Dermis microvascular lymphatic vessel endothelial cell (primary cell): ENCODE results near the gene HAUS8. TPM values are rescaled to one million over a fixed set of nuclear protein-coding genes. Genes with fewer than 3 reads are reported as not detected.
"Not testable (repeated sequence)": the region's sequence is repeated elsewhere in the genome, so short reads cannot be mapped to it uniquely, and the experiment has no call there.

Experiments
- DNase-seq, 2 donors: peaks; one replicate each; pipeline versions ENCODE4 v3.0.0 to v3.0.0-alpha.2; 2010; ENCODE audit warnings: low read depth in 2 of 2
- total RNA-seq: library from RNA; depleted of rRNA; stranded (reverse); fragments of >200 nt; gene quantifications from 2 replicates; pipeline ENCODE4 v1.2.1, GENCODE V29; 2014

The HAUS8 gene
- total RNA-seq, 1 donor from 2014 or later: 4.4 TPM

DNA sequence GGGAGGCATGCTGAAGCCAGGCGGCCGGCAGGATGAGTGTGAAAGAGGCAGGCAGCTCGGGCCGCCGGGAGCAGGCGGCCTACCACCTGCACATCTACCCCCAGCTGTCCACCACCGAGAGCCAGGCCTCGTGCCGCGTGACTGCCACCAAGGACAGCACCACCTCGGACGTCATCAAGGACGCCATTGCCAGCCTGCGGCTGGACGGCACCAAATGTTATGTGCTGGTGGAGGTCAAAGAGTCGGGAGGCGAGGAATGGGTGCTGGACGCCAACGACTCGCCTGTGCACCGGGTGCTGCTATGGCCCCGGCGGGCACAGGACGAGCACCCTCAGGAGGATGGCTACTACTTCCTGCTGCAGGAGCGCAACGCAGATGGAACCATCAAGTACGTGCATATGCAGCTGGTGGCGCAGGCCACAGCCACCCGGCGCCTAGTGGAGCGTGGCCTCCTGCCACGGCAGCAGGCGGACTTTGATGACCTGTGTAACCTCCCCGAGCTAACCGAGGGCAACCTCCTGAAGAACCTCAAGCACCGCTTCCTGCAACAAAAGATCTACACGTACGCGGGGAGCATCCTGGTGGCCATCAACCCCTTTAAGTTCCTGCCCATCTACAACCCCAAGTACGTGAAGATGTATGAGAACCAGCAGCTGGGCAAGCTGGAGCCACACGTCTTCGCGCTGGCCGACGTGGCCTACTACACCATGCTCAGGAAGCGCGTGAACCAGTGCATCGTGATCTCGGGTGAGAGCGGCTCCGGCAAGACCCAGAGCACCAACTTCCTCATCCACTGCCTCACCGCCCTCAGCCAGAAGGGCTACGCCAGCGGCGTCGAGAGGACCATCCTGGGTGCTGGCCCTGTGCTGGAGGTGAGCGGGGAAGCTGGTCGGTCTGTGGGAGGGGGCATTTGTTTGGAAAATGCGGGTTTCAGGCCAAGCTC, 26.7 kb upstream of the HAUS8 start:
- no peak for DNase-seq

DNA sequence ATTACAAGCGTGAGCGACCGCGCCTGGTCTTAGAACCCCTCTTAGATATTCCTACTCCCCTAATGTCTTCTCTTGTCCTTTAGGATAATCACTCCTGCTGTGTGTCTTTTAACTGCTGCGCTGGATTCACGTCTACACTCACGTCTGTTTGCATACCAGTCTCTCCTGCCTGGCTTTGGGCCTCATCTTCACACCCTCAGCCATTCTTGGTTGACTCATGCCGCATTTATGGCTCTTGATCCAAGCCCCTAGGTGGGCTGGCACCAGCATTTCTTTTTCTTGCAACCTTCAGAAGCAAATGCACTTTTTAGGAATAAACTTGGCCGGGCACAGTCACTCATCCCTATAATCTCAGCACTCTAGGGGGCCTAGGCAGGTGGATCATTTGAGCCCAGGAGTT, 23.1 kb upstream of the HAUS8 start:
- DNase-seq: no peak

DNA sequence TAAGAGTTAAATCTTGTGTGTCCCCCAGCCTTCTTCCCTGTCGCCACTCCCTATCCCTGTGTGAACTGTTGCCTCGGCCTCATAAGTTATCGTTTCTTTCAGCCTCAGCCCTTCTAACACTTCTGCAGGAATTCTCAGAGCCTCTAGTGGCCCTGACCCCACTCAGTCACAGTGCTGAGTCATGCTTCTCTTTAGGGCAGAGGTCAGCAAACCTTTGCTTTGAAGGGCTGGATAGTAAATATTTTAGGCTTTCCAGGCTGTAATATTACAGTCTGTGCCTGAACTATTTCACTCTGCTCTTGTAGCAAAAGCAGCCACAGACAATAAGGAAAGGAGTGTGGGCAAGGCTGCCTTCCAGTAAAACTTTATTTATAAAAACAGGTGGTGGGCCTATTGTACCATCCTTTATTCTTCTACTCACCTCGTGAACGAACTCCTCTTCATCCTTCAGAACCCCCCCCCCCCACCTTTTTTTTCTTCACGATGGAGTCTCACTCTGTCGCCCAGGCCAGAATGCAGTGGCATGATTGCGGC, 22.4 kb upstream of the HAUS8 start:
- peak in 1 of 2 donors; percentile 78 for DNase-seq

DNA sequence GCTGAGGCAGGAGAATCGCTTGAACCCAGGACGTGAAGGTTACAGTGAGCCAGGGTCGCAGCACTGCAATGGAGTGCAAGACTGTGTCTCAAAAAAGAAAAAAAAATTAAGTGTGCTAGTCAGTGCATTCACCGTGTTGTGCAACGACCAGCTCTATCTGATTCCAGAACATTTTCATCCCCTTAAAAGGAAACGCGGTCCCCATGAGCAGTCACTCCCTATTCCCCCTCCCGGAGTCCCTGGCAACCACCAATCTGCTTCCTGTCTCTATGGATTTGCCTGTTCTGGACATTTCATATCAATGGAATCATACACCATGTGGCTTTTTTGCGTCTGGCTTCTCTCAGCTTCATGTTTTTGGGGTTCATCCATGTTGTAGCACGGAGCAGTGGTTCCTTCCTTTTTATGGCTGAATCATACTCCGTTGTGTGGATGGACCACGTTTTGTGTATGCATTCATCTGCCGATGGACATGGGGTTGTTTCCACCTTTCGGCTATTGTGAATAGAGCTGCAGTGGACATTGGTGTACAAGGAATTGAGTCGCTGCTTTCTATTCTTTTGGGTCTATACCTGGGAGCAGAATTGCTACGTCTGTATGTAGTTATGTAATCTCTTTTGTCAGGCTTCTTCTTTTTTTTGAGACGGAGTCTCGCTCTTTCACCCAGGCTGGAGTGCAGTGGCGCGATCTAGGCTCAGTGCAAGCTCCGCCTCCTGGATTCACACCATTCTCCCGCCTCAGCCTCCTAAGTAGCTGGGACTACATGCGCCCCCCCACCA, 20.1 kb upstream of the HAUS8 start:
- no peak for DNase-seq

DNA sequence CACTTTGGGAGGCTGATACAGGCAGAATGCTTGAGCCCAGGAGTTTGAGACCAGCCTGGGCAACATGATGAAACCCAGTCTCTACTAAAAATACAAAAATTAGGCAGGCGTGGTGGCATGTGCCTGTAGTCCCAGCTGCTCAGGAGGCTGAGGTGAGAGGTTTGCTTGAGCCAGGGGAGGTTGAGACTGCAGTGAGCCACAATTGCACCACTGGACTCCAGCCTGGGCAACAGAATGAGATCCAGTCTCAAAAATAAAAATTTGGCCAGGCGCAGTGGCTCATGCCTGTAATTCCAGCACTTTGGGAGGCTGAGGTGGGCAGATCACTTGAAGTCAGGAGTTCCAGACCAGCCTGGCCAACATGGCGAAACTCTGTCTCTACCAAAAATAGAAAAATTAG, 19.4 kb upstream of the HAUS8 start:
- DNase-seq: not testable (repeated sequence)

DNA sequence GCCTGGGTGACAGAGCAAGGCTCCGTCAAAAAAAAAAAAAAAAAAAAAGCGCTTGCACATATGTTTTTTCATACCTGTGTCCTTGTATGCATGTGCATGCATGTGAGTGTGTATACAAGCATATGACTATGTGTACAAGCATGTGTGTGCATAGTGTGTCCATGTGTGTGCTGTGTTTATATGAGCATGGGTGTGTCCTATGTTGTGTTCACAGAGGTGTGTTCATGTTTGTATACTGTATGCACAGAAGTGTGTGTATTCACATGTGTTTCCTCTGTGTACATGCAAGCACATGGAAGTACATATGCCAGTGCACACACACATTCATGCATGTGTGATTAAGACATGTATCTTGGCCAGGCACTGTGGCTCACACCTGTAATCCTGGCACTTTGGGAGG, 17.4 kb upstream of the HAUS8 start:
- DNase-seq: no peak

DNA sequence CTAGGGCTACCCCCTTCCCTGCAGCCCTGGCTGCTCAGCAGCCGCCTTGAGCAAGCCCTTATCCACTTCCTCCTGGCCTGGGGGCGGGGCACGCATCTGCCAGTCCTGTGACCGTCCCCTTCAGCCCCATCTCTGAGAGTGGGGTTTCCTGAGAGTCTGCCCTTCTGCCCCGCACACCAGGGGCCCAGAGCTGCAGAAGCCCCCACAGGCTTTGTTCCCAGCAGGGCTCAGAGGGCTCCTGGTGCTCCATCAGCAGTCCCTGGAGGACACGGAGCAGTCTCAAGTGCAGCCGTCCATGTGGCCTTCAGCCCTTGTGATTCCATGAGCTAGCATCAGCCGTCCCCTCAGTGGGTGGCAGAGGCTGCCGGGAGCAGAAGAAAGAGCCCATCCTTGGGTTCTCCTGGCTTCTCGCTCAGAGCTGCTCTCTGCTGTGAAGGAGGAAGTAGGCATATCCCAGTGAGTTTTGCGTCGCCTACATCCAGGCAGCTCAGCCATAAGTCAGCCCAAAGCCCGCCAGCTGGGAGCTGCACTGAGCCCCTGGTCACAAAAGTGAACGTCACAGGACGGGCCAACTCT, 16.6 kb upstream of the HAUS8 start:
- no peak for DNase-seq

DNA sequence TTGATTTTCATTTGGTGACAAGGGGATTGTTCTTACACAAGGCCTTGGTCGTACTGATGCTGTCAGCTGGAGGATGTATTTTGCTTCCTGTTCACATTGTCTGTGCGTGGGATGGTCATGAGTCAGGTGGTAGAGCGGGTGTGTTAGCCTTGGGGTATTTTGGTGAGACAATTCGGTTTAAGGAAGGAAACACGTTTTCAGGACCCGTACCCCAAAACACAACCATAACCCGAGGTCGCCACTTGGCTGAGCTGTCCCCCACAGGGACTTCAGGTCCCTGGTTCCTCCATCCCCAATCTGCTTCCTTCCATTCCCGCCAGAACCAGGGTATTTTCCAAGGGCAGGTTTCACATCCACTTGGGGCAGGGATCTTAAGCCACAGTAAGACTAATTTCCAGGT, 15.3 kb upstream of the HAUS8 start:
- DNase-seq: peak in 1 of 2 donors; percentile 68

DNA sequence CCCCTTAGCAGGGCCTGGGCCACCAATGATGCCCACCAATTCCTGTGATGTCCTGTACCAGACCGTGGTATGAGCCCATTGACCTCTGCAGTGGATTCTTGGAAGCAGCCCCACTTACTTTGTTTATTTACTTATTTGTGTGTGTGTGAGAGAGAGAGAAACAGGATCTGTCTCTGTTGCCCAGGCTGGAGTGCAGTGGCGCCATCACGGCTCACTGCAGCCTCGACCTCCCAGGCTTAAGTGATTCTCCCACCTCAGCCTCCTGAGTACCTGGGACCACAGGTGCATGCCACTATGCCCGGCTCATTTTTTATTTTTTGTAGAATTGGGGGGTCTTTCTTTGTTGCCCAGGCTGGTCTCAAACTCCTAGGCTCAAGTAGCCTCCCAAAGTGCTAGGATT, 13.3 kb upstream of the HAUS8 start:
- DNase-seq: no peak

DNA sequence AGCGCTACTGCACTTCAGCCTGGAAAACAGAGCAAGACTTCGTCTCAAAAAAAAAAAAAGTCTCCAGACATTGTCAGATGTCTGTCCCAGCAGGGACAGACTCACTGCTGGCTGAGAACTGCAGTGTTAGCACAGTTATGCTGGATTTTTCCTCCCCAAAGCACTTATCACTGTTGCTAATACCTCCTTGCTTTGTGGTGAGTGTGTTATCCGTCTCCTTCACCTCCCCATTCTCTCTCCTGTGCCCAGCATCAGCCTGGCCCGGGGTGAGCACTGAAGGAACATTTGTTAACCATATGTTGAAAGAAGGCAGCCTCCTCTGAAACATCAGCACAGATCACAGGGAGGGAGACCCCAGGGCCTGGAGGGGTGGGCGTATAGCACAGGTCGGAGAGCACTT, 11.6 kb upstream of the HAUS8 start:
- DNase-seq: no peak

DNA sequence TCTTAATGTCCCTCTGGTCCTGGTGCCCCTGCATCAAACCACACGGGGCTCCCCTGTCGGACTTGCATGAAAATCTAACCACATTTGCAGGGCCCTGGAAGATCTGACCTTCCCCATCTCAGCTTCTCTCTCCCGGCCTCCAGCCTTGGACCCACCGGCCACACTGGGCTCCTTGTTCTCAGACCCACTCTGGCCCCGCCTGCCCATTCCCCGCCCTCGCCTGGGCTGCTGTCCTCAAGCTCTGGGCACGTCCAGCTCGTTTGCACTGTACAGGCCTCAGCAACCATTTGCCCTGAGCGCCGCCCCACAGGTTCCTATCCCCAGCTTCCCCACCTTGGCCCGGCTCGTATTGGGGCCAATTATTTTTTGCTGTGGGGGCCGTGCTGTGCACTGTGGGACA, 10.9 kb upstream of the HAUS8 start:
- DNase-seq: no peak

DNA sequence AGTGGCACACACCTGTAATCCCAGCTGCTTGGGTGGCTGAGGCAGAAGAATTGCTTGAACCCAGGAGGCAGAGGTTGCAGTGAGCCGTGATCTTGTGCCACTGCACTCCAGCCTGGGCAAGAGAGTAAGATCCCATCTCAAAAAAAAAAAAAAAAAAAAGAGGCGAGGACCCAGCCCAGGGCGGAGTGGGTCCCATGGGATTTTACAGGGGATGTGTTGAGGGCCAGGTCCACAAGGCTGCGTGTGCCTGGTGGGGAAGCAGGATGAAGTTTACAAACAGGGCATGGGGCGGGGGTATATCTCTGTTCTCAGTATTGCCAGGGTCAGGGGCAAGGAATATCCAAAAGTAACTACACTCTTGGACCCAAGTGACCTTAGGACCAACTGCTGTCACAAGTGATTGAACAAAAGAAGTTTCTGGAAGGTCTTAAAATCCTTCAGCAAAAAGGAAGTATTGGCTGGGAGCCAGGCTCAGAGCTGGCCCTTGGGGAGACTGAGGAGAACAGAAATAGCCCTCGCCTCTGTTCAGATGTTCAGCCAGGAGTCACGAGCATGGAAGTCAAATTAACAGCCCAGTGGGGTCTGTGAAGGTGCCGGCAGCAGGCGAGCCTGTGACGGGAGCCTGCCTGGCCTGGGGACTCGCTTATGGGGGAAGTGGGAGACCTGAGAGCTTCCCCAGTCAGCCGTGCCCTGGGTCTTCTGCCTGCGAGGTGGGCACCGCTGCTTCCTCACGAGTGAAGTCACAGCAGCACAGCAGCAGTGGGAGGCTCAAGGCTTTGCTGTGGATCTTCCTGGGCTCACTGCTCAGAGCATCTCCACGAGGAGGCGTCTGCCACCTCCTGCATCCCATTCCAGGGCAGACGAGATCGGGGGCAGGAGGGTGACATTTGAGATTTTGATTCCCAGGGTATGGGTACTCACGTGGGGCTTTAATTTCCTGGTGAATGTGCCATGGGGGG, 6.7 kb upstream of the HAUS8 start:
- no peak for DNase-seq

DNA sequence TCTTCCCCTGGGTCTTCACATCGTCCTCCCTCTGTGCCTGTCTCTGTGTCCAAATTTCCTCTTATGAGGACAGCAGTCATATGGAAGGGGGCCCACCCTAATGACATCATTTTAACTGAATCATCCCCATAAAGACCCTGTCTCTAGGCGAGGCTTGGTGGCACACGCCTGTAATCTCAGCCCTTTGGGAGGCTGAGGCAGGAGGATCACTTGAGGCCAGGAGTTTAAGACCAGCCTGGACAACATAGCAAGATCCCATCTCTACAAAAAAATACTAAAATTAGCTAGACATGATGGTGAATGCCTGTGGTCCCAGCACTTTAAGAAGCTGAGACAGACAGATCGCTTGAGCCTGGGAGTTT, 5.2 kb upstream of the HAUS8 start:
- no peak for DNase-seq

DNA sequence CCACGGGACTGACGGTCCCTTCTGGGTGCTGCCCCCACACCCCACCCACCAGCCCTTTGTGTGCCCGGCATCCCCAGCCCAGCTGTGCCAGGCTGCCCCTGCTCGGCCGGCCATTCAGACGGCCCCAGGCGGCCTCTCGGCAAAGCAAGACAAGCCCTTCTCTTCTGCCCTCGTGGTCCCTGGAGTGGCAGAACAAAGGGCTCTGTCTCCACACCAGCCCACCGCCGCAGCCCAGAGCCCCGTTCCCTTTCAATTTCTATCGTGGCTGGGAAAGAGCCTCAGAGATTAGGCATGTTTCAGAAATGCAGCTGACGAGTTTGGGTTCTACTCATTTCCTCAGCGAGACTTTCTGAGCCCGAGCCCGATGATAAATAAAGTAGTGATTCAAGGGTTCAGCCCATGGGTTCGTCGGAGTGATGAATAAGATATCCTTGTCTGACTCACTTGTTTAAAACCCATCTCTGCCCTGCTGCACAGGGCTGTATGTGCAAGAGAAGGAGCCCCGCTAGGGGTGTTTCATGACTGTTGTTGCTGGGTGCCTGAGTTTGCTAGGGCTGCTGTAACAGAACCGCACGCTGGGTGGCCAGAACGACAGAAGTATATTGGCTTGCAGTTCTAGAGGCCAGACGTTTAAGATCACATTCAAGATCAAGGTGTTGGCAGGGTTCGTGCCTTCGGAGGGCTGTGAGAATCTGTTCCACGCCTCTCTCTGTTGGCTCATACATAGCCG, 4.6 kb upstream of the HAUS8 start:
- DNase-seq: peak in 1 of 2 donors; percentile 91

DNA sequence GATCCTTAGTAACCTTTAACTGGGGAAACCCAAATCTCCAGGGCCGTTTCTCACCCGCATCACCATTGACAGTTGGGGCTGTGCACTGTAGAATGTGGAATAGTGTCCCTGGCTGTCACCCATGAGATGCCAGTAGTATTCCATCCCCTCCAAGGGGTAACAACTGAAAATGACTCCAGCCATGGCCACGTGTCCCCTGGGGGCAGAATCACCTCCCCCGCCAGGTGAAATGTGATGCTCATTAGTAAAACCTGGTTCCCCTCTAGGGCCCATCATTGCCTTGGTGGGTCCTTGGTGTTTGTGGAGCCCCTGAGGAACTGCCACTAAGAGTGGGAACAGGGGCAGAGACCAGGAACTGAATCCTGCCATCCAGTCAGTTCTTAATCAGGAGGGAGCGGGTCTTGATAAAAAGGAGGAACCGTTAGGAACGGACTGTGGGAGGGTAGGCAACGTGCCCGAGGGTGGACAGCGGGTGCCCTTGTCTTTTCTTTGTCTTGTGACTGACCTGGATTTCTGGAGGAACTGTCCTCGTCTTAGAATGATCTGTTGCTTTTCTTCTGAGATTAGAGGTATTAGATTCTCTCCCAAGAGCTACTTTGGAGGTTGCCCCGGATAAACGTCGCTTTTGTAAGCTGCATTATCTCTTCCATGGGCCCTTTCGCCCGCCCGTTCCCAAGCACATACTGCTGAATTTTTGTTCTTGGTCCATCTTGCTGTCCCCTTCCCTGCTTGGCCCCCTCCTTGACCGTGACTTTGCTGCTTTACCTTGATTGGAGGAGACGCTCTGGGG, 3.9 kb upstream of the HAUS8 start:
- DNase-seq: no peak

DNA sequence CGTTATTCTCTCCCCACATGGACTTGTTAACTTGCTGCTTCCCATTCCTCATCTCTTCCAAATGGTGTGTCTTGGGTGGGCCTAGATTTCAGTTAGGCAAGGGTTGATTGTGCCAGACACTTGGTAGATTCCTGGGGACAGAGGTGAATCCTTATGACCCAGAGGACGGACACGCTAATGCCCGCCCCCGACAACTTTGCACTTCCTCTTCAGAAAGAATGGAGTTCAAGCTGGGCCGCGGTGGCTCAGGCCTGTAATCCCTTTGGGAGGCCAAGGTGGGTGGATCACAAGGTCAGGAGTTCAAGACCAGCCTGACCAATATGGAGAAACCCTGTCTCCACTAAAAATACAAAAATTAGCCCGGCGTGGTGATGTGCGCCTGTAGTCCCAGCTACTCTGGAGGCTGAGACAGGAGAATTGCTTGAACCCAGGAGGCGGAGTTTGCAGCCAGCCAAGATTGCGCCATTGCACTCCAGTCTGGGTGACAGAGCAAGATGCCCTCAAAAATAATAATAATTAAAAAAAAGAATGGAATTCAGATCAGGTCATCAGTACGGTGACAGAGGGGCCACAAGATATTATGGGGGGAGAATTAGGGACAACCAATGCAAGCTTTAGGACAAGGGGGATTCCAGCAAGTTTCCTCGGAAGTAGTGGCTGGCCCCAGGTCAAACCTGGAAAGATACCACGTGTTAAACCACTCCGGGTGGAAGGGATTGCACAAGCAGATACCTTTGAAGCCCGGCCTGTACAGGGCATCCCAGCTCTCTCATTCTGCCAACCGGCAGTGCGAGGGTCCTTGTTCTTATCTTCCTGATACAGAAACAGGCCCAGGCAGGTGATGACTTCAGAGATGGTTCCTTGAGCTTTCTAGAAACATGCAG, 3.0 kb upstream of the HAUS8 start:
- DNase-seq: no peak

DNA sequence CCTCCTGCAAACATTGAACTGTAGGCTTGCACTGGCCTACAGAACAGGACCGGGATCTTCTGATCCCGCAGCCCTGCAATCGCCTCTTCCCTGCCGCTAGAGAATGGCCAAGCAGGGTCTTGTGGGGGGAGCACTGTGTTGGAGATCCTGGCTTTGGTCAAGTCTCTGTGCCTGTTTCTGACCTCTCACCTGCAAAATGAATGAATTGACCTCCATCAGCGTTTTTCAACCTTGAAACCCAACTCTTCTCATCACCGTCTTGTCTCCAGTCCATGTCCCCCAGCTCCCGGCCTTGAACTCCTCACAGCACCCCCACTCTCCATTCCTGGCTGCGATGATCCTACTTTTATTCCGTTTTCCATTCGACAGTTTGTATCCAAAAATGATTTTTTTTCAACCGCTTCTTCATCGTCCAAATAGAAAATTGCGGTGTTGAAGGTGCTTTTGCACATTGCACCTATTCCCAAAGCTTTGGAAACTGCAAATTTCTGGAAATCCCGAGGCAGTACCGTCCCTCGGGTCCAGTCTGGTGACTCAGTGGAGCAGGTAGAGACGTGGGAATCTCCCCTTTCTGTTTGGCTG, 2.3 kb upstream of the HAUS8 start:
- DNase-seq: no peak

DNA sequence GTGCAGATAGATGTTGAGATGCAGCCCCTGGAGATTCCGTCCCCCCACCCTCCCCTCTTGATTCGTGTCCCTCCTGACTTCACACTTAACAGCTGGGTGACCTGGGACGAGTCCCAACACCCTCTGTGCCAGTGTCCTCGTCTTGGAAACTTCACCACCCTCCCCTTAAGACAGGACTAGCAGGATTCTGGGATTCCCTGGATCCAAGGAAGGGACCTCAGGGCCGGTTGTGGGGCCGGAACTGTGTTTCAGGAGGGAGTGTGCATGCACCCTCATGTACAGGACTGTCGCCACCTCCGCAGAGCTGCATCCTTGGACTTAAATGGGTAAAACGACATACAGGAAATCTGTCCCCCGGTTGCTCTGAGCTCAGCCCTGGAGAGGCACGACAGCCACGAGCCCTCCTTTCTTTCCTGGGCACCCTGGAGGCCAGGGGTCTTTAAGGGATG, 1.3 kb upstream of the HAUS8 start:
- peak in 1 of 2 donors; percentile 34 for DNase-seq
